HG02981 (cell line): ENCODE results near the gene RMND1.

Experiments used
- ATAC-seq: cut with Tn5 transposase; IDR thresholded peaks from one replicate; pipeline ENCODE4 v1.9.1; 2021; ENCODE audit warnings: mild to moderate bottlenecking, moderate library complexity; ENCODE audit not compliant: unreplicated experiment

The RMND1 gene, protein sequence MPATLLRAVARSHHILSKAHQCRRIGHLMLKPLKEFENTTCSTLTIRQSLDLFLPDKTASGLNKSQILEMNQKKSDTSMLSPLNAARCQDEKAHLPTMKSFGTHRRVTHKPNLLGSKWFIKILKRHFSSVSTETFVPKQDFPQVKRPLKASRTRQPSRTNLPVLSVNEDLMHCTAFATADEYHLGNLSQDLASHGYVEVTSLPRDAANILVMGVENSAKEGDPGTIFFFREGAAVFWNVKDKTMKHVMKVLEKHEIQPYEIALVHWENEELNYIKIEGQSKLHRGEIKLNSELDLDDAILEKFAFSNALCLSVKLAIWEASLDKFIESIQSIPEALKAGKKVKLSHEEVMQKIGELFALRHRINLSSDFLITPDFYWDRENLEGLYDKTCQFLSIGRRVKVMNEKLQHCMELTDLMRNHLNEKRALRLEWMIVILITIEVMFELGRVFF

DNA sequence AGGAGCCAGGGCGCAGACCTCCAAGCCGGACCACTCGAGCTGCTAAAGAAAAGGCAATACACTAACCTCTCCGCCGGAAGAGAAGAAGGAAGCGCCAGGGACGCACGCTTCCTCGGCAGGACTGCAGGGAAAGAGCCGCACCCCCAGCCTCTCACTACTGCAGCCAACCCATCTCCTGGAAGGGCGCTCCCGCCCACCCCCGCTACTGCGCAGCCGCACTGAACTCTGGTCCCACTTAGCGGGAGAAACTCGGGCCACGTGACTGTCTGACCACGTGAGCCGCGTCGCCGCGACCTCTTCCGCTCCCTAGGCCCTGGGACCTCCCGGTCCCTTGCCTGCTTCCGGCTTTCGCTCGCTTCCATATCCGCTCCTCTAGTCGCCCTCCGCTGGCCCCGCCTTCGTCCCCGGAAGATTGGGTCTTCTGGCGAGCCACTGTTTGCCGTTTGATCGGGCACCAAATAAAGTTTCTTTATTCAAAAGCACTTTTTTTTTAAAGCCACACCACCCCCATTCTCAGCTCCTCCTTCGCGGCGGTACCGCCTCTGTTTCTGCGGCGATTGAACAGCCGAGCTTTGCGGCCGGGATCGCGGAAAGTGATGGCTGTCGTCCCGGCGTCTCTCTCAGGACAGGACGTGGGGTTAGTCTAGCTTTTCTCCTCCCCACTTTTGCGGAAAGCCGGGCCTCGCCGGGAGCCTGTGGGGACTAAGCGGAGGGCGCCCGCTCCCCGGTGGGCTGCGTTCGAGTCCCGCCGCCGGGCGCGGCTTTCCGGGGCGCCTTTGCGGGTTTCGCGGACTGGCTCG lies at the start of gene RMND1:
RMND1 (minus strand) TSS at position 177 of the 800 bp plus-strand sequence. CDS start 6,315 bp downstream, outside the sequence.
- ATAC-seq = peak; percentile 98

DNA sequence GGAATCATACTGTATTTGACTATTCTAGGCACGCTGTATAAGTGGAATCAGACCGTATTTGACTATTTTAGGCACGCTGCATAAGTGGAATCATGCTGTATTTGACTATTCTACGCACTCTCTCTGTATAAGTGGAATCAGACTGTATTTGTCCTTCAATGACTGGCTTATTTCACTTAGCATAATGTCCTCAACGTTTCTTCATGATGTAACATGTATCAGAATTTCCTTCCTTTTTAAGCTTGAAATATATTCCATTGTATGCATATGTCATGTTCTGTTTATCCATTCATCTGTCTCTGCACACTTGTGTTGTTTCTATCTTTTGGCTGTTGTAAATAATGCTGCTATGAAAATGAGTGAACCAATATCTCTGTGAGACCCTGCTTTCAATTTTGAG lies 47.6 kb upstream of the RMND1 start:
- no peak for ATAC-seq

DNA sequence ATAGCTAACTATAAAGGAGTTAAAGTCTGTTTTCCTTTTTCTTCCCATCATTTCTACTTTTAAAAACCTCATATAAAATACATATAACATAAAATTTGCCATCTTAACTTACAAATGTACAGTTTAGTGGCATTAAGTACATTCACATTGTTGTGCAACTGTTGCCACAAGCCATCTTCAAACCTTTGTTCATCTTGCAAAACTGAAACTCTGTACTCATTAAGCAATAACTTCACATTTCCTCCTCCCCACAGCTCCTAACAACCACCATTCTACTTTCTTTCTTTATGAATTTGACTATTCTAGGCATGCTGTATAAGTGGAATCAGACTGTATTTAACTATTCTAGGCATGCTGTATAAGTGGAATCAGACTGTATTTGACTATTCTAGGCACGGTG lies 46.4 kb upstream of the RMND1 start:
- ATAC-seq = peak; percentile 77

DNA sequence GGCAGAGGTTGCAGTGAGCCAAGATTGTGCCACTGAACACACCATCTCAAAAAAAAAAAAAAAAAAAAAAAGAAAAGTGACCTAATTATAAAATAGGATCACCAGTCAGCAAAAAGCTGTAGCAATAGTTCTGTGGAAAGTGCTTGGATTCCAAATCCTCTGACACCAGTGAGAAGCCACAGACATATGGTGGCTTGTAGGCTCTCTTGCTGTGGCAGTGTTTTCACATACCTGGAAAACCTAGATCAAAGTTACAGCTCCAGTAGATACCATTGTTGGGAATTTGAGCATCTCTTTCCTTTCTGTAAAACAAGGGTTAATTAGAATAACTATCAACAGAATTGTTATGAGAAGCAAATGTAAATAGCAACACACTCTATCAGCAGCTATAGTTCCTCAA lies 46.0 kb upstream of the RMND1 start:
- peak; percentile 33 for ATAC-seq

DNA sequence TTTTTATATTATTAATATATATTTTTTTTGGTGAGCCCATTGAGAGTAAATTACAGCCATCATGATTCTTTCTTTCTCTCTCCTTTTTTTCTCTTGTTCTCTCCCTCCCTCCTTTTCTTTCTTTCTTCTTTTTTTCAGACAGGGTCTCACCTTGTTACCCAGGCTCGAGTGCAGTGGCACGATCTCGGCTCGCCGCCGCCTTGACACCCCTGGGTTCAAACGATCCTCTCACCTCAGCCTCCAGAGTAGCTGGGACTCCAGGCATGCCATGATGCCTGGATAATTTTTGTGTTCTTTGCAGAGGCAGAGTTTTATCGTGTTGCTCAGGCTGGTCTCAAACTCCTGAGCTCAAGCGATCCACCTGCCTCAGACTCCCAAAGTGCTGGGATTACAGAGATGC lies 43.5 kb upstream of the RMND1 start:
- ATAC-seq = no peak

DNA sequence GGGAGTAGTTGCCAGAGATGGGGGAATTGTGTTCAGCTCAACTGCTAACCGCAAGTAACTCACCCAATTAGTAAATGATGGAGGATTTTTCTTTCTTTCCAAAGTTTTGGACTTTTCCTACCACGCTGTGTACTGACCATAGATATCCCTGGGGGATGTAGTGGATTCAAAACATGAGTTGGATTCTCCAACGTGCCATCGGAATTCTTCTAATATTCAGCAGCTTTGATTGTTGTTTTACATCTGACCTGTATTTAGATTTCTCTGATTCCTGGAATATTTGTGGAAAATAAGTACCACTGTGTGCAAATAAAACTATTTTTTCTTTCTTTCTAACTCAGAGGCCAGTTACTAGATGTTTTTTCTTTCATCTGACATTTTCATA lies 43.0 kb upstream of the RMND1 start:
- ATAC-seq = no peak

DNA sequence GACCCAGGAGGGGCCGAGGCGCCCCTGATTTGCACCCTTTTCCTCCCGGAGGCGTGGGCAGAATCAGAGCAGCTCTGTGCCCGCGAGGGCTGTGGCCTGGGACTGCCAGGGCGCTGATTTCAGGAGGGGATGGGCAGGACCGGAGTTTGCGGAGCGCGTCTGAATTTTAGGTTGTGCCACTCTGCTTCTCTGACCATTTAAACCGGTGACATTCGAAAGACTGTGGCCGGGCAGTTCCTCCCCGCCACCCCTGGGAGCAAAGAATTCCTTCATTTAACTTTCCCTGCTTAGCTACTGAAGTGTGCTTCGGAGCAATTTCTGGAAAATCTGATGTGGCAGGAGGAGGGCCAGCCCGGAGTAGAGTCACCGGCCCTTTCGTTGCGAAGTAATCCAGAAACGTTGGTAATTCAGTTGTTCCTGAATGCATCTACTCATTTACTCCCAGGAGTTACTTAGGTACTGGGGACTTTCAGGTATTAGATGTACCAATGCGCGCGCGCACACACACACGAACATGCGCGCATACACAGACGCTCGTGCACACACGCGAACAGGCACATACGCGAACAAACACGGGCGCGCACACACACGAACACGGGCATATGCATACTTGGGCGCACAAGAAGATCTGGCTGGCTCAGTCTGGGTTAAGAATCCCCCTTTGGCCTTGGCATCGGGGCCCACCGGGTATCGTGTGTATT lies 42.5 kb upstream of the RMND1 start:
- ATAC-seq = no peak

DNA sequence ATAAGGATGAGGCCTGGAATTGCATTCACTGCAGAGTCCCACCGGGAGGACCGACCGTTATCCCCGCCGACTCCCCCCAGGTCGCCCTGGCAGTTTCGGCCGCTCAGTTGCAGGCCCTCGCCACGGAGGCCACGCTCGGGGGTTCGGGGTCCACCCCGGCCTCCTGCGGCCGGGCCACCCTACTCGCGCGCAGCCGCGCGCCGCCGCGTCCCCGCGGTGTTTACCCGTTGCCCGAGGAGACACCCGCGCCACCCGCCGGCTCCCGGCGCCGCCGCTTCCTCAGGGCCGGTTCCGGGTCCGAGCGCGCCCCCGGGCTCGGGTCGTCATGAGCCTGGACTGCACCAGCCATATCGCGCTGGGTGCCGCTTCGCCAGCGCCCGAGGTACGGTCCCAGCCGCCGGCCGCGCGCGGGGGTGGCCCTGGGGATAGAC lies 41.9 kb upstream of the RMND1 start, which contains the start of gene CCDC170:
CCDC170 (plus strand) TSS at position 214 of the 431 bp plus-strand sequence; CDS start at position 326, 112 bp downstream.
- ATAC-seq = no peak

DNA sequence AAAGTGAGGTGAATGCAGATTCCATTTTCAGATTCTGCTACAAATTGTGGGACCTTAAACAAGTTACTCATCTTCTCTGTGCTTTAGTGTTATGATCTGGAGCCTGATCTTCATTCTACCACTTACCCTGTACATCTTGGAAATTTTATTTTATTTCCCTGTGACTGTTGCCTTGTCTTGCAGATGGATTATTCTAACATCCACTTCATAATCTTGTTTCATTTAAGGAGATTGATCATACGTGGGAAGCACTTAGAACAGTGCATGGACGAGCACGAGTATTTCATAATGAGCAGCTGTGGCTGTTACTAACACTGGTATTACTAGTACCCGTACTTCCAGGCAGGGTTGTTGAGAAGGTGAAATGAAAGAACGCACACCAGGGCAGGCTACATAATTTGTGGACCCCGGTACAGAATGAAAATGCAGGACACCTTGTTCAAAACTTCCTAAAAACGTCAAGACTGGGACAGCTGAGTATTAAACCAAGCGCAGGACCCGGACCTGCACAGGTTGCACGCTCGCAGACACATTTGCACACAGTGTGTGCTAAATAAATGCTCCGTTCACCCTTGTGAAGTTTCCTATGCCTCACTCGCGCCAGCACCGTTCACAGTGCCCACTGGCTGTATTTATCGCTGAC lies 41.4 kb upstream of the RMND1 start:
- no peak for ATAC-seq

DNA sequence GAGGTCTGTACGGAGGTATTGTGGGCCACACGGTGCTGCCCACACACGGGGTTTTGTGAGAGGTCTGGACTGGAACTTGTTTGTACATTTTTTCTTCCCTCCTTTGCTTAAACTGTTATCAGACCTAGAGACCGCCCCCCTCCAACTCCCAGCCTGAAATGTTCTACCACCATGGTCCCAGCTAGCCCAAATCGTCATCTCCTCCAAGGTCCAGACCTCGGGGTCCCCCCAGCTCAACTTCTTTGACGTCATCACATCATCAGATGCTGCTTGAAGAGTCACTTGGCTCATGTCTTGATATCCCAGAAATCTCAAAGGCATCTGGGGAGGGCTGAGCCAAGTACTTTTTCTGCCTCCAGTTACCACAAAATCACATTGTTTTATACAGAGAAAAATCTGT lies 39.1 kb upstream of the RMND1 start:
- ATAC-seq = no peak

DNA sequence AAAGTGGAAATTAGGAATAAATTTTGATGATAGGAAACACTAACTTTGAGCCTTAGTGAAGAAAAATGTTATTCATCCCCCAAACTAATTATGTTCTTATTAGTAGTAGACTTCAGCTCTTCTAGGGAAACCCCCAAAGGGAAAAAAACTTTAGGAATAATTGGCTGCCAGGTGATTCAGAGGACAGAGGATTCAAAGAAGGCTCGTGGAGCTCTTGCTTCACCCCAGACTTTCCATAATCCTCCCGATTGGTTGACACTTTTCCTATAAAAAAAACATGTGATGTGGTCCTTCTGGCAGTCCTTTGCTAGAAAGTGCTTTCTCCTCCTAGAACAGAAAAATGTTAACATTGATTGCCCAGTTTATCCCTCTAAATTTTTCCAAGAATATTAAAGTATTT lies 36.3 kb upstream of the RMND1 start:
- no peak for ATAC-seq

DNA sequence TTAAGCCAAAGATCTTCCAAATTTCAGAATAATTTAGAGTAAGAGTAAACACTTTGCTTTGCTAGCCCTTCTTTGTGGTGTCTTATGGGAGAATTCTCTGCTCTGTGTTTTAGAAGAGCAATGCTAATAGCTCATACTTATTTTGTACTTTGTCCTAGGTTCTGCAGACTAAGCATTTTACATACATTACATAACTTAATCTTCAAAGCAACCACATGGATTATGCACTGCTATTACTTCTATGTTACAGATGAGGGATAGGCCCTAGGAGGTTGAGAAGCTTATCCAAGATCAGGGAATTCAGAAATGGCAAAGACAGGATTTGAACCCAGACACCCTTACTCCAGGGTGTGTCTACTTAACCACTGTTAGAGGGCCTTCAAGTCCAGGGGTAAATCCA lies 32.1 kb upstream of the RMND1 start:
- ATAC-seq = no peak

DNA sequence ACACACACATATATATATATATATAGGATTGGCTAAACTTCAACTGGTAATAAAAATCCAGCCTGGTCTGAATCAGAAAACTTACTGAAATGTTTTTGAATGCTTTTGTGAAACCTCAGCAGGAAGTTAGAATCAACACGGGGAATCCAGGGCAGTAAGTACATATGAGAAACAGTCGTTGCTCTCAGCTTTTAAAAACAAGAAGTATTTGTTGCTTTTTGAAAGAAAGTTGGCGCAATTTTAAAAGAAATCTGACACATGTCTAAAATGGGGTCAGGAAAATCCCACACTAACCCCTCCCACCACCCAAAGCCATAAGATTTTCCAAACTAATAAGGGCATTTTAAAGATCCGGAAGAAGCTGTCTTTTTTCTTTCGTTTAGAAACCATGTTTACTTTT lies 30.4 kb upstream of the RMND1 start:
- no peak for ATAC-seq

DNA sequence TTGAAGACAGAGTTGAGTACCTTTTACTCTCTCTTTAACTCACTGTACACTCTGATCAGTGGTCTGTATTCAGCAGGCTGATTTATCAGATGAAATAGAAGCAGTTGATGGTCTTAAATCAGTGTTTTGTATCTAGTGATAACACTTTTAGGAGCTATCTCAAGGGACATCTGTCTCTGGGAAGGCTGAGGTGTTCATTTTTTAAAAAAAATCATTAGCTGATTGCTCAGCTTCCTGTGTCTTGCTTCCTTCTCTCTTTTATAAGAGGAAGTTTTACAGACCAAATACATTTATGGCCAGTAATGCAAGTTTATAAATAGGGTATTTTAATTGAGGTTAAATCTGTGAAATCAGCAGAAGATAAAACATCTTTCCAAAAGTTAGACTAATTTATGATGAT lies 29.9 kb upstream of the RMND1 start:
- no peak for ATAC-seq

DNA sequence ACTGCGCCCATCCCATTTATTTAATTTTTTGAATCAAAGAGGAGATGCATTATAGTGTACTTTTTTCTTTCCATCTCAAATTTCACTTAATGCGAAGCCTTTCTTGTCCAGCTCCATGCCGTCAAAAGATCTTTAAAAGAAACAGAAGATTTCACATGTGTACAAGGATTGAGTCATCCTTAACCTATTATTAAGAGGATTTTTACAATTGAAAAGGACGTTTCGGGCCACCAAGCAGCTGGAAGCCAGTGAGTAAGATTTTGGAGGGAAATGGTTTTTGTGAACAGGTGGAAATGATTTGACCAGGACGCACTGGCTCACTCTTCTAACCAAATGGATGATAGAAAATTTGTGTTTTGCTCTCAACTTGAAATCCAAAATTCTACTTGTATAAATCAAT lies 26.7 kb upstream of the RMND1 start:
- no peak for ATAC-seq

DNA sequence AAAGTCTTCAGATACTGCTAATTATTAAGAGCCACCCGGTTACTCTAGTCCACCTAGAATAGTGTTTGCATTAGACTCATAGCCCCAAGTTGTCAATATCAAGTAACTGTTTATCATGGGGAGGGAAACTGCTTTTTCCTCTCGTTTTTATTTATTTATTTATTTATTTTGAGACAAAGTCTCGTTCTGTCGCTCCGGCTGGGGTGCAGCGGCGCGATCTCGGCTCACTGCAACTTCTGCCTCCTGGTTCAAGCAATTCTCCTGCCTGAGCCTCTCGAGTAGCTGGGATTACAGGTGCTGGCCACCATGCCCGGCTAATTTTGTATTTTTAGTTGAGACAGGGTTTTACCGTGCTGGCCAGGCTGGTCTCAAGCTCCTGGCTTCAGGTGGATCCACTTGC lies 25.8 kb upstream of the RMND1 start:
- ATAC-seq = no peak

DNA sequence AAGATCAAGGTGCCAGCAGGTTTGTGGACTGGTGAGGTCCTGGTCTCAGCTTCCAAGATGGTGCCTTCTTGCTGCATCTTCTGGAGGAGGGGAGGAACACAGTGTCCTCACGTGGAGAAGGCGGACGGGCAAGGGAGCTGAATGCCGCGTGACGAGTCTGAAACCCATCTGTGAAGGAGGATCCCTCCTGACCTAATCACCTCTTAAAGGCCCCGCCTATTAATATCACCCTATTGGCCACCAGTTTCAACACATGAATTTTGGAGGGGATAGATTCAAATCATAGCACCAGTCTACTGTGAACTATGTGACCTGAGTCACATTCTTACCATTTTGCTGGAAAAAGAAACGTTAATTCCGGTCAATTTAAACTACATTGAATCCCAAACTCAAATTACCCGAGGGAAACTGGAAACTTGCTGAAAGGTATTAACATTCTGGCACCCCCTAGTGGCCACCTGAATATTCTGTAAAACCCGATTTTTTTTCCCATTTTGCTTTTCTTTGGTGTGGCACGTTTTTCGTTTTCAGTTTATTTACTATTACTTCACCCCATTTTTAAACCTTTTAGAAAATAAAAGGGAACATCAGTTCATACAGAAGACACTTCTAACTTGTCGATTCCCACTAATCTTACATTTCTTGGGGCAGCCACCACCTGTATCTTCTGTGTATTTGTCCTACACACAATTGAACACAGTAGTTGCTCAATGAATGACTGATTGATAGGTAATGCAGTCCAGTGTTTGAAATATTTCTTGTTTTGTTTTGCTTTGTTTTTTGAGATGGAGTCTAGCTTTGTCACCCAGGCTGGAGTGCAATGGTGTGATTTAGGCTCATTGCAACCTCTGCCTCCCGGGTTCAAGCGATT lies 24.0 kb upstream of the RMND1 start:
- ATAC-seq = peak; percentile 48

DNA sequence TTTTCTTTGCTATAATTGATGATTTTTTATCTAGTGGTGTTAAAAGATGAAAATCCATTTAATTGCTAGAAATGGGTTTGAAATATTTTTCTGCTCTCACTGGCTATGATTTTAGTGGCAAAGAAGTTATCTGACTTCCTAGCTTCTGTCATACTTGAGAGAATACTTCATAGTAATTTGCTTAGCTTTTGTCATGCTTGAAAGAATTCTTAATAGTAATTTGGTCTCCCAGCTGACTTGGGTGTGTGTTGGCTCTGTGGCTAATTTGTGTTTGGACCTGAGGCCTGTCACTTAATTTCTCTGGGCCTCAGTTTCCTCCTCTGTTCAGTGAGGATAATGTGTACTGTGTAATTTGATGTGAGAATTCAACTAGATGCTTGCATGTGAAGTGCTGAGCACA lies 12.8 kb upstream of the RMND1 start:
- ATAC-seq = no peak

DNA sequence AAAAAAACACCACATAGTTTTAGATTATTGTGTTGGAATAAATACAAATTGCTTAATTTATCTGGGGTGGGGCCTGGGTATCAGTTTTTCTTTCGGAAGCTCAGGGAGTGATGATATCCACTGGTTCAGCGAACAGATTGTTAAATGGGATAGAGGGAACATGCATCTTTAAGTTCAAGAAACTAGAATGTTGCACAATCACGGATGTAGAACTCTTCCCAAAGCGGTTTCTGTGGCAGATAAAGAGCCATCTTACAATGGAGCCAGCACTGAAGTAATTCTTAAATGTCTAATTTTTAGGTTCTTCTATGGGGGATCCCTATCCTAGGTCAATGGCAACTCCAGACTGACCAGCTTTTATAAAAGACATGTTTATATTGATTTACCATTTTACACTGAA lies 9.7 kb upstream of the RMND1 start:
- ATAC-seq = no peak
